GM23248 (cell line): ENCODE measurements around the gene BCL7B. TPM values are rescaled to one million over a fixed set of nuclear protein-coding genes. Genes with fewer than 3 reads are reported as not detected.

ENCODE experiments used
- DNase-seq: peaks from one replicate; pipeline ENCODE4 v3.0.0-alpha.2; 2015
- H2AFZ ChIP-seq: fragments of 200-600 bp; sonication (generic); 2 replicates; pipeline ENCODE4 v1.6.1; 2016; ENCODE audit warnings: antibody characterized with exemption
- H3F3A ChIP-seq: fragments of 200-600 bp; sonication (generic); 2 replicates; pipeline ENCODE4 v1.6.1; 2016; ENCODE audit warnings: mild to moderate bottlenecking, antibody characterized with exemption, mixed run types; ENCODE audit not compliant: insufficient read depth
- H3K27ac ChIP-seq: fragments of 200-600 bp; sonication (generic); 2 replicates; pipeline ENCODE4 v1.5.1; 2016; ENCODE audit warnings: mild to moderate bottlenecking
- H3K27me3 ChIP-seq: fragments of 200-600 bp; sonication (generic); replicated peaks from 2 replicates; pipeline ENCODE4 v1.6.1; 2016; ENCODE audit warnings: mild to moderate bottlenecking; ENCODE audit not compliant: insufficient read depth
- H3K36me3 ChIP-seq: fragments of 200-600 bp; sonication (generic); 2 replicates; pipeline ENCODE4 v1.6.1; 2016; ENCODE audit warnings: low read depth, mild to moderate bottlenecking
- H3K4me1 ChIP-seq: fragments of 200-600 bp; sonication (generic); 2 replicates; pipeline ENCODE4 v1.6.1; 2016; ENCODE audit warnings: mild to moderate bottlenecking; ENCODE audit not compliant: insufficient read depth
- H3K4me2 ChIP-seq: fragments of 200-600 bp; sonication (generic); one replicate; pipeline ENCODE4 v1.6.1; 2016; ENCODE audit warnings: mild to moderate bottlenecking; ENCODE audit not compliant: unreplicated experiment
- H3K4me3 ChIP-seq: fragments of 200-600 bp; sonication (generic); 2 replicates; pipeline ENCODE4 v1.5.1; 2016; ENCODE audit warnings: mild to moderate bottlenecking
- H3K79me2 ChIP-seq: fragments of 200-600 bp; sonication (generic); 2 replicates; pipeline ENCODE4 v1.6.1; 2016; ENCODE audit warnings: mild to moderate bottlenecking; ENCODE audit not compliant: insufficient read depth
- H3K9ac ChIP-seq: fragments of 200-600 bp; sonication (generic); 2 replicates; pipeline ENCODE4 v1.6.1; 2016; ENCODE audit warnings: mild to moderate bottlenecking
- H3K9me2 ChIP-seq: fragments of 200-600 bp; sonication (generic); 2 replicates; pipeline ENCODE4 v1.6.1; 2016; ENCODE audit warnings: mixed run types, mild to moderate bottlenecking, moderate library complexity; ENCODE audit not compliant: insufficient read depth
- H3K9me3 ChIP-seq: fragments of 200-600 bp; sonication (generic); one replicate; pipeline ENCODE4 v1.6.1; 2017; ENCODE audit warnings: low read depth
- H4K20me1 ChIP-seq: fragments of 200-600 bp; sonication (generic); 2 replicates; pipeline ENCODE4 v1.6.0; 2016; ENCODE audit not compliant: insufficient read depth
- EZH2 ChIP-seq: fragments of 200-600 bp; sonication (generic); IDR thresholded peaks from 2 replicates; pipeline ENCODE4 v1.6.1; 2018; ENCODE audit warnings: antibody characterized with exemption, mild to moderate bottlenecking; ENCODE audit not compliant: insufficient read depth, poor library complexity, severe bottlenecking
- EZH2phosphoT487 ChIP-seq: fragments of 200-600 bp; sonication (generic); IDR thresholded peaks from 2 replicates; pipeline ENCODE4 v1.6.1; 2018; ENCODE audit warnings: antibody characterized with exemption, moderate library complexity, mild to moderate bottlenecking, low read depth; ENCODE audit not compliant: insufficient read depth
- WGBS, 2 experiments: methylation state at CpG; one replicate each; pipeline ENCODE4 v1.1.6; 2015 to 2017; ENCODE audit warnings: low lambda C conversion rate in 2 of 2, low coverage in 1 of 2; ENCODE audit errors: missing lambda C conversion rate in 2 of 2; 5-methylcytosine and 5-hydroxymethylcytosine counted together
- in situ Hi-C: fragments of 300-500 bp; cut with MboI; formaldehyde crosslinking; loops from 2 replicates; pipeline ENCODE4 v1.15.0; 2020
- polyA plus RNA-seq: library from polyadenylated mRNA; unstranded; fragments of >200 nt; fragmentation: Nextera tagmentation; extraction: Ambion mirVana; gene quantifications from 2 replicates; pipeline ENCODE4 v1.2.1, GENCODE V29; 2016
- total RNA-seq: library from RNA; depleted of rRNA; stranded (reverse); fragments of >200 nt; shearing (Covaris generic); gene quantifications from 2 replicates; pipeline ENCODE4 v1.2.3, GENCODE V29; 2014

Gene BCL7B
- total and polyA plus RNA-seq, 2 experiments from 2014 or later = 24.8 to 72.6 TPM

- in situ Hi-C loops = no loop called here
- WGBS, 2 experiments = 61 to 70% methylated on average over 9 to 13 of the region's 13 CpGs
Measured at GRCh38 chr7:73599151-73599882, 41.8 kb upstream of the BCL7B start.

GRCh38 chr7:73597978-73598782 lies 40.7 kb upstream of the BCL7B start:
- Histone ChIP-seq H3K4me1 (no peaks in the 10 kb centered on the region), H3K36me3 (no peaks in the 10 kb centered on the region), H3K79me2 (no peaks in the 10 kb centered on the region), H3K27me3 (no peaks in the 10 kb centered on the region), H3K27ac (no peak overlapping the region), H4K20me1 (no peaks in the 10 kb centered on the region), H2AFZ (no peak overlapping the region), H3K9ac (no peak overlapping the region), H3K9me2 (no peaks in the 10 kb centered on the region), H3F3A (no peaks in the 10 kb centered on the region), H3K9me3 (no peaks in the 10 kb centered on the region), H3K4me2 (no peak overlapping the region), H3K4me3 (no peak overlapping the region)
- WGBS, 2 experiments = 81 to 89% methylated on average over 5 of the region's 5 CpGs
- DNase-seq = no peak
- TF ChIP-seq EZH2phosphoT487 (no peak), EZH2 (no peak)
- in situ Hi-C loops = no loop called here

More at GRCh38 chr7:73599151-73599882, 41.8 kb upstream of the BCL7B start:
- no peaks in the 10 kb centered on the region for H3F3A ChIP-seq
- H3K36me3 ChIP-seq = no peaks in the 10 kb centered on the region
- no peaks in the 10 kb centered on the region for H3K27me3 ChIP-seq
- H4K20me1 ChIP-seq = no peaks in the 10 kb centered on the region
- H3K4me1 ChIP-seq = no peaks in the 10 kb centered on the region
- H2AFZ ChIP-seq = no peak overlapping the region
- no peak overlapping the region for H3K27ac ChIP-seq
- TF ChIP-seq EZH2 = no peak
- no peak for TF ChIP-seq EZH2phosphoT487
- H3K9me3 ChIP-seq = no peaks in the 10 kb centered on the region
- no peak overlapping the region for H3K9ac ChIP-seq
- H3K4me3 ChIP-seq = no peak overlapping the region
- H3K79me2 ChIP-seq = no peaks in the 10 kb centered on the region
- H3K4me2 ChIP-seq = no peak overlapping the region
- no peaks in the 10 kb centered on the region for H3K9me2 ChIP-seq
- DNase-seq = no peak

GRCh38 chr7:73596191-73597065 lies 38.9 kb upstream of the BCL7B start:
- H4K20me1 ChIP-seq = no peaks in the 10 kb centered on the region
- H3K9ac ChIP-seq = no peak overlapping the region
- no peaks in the 10 kb centered on the region for H3K9me2 ChIP-seq
- no peak for TF ChIP-seq EZH2
- no peak for TF ChIP-seq EZH2phosphoT487
- H3K79me2 ChIP-seq = no peaks in the 10 kb centered on the region
- H3K4me2 ChIP-seq = no peak overlapping the region
- no peaks in the 10 kb centered on the region for H3K9me3 ChIP-seq
- no peaks in the 10 kb centered on the region for H3K4me1 ChIP-seq
- no peaks in the 10 kb centered on the region for H3K36me3 ChIP-seq
- no peaks in the 10 kb centered on the region for H3F3A ChIP-seq
- H3K27ac ChIP-seq = no peak overlapping the region
- no peak for DNase-seq
- in situ Hi-C loops = no loop called here
- WGBS, 2 experiments = 63 to 68% methylated on average over 9 to 37 of the region's 37 CpGs
- H3K27me3 ChIP-seq = no peaks in the 10 kb centered on the region
- H2AFZ ChIP-seq = no peak overlapping the region
- no peak overlapping the region for H3K4me3 ChIP-seq

- Histone ChIP-seq H2AFZ (no peak overlapping the region), H3K27me3 (no peaks in the 10 kb centered on the region), H3K4me2 (no peak overlapping the region), H3F3A (no peaks in the 10 kb centered on the region), H3K79me2 (no peaks in the 10 kb centered on the region), H3K9ac (no peak overlapping the region), H3K27ac (no peak overlapping the region), H3K4me1 (no peaks in the 10 kb centered on the region), H4K20me1 (no peaks in the 10 kb centered on the region), H3K9me2 (no peaks in the 10 kb centered on the region), H3K4me3 (no peak overlapping the region), H3K36me3 (no peaks in the 10 kb centered on the region), H3K9me3 (no peaks in the 10 kb centered on the region)
- WGBS, 2 experiments = 78 to 82% methylated on average over 9 of the region's 9 CpGs
- DNase-seq = no peak
- in situ Hi-C loops = no loop called here
- TF ChIP-seq EZH2phosphoT487 = no peak
- TF ChIP-seq EZH2 = no peak
Measured at GRCh38 chr7:73595358-73595757, 37.9 kb upstream of the BCL7B start.
